Astrocyte of the hippocampus (primary cell): ENCODE measurements around the gene PIP4K2A.
A peak's percentile ranks its signal among the peaks of the same experiment; 100 is the strongest.

ENCODE experiments used
- DNase-seq: peaks from one replicate; pipeline ENCODE4 v3.0.0; 2011; ENCODE audit warnings: low read depth, low spot score

PIP4K2A gene

GRCh38 chr10:22667093-22667480, 47.3 kb downstream of the PIP4K2A start:
- DNase-seq = no peak

DNA sequence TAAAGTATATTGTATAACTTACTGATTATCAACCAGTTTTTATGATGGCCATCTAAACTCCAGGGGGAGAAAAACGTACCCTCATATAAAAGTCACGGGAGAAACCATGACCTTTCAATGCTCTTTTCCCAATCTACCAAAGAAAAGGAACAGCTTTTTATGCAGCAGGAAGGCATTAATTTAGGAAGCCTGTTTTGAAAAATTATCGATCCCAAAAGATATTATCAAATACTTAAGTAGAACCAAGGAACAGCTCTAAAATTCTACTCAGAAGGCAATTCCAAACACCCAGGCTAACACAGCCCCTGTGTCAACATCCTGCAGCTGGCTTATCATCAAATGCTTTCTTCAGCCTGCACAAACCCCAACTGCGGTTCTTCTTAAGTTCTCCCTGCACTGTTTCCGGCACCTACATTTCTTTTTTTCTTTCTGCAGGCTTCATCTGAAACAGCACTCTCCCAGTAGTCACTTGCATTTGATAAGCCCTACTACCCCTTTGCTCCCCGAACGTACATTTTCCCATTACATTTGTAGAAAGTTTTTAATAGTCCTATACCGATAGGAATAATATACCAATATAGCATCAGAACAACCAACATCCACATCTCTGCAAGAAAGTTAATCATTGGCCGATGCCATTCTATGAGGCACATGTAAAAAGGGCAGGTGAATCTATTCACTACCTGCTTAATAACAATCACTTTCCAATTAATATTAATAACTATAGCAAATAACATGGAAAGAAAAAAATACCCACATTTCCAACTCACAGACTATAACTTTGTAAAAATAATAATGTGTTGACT, 47.9 kb downstream of the PIP4K2A start:
- DNase-seq = no peak

GRCh38 chr10:22665329-22665728, 49.0 kb downstream of the PIP4K2A start:
- DNase-seq = no peak

DNA sequence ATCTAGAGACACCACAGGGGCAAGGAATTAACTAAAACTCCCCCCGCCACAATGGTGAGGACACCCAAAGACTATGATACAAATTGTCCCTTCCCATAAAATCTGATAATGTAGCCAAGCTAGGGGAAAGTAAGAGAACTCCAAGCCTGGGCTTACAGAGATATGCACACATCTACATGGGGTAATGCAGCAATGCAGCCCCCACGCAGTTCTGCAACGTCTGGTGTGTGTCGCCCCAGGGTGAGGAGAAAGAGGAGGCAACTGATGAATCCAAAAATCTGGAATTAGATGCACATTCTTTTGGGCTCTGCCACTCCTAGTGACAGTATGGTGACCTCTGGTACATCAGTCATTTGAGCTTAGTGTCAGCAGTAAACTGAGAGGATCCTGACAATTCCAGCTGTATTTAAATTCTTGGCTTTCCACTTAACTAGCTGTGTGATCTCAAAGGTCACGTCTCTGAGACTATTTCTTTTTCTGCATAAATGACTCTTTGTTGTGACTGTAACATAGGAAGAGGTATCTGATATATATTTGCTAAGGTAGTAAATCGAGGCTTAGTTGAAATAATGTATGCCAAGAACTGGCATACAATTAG, 51.5 kb downstream of the PIP4K2A start:
- DNase-seq = no peak

DNA sequence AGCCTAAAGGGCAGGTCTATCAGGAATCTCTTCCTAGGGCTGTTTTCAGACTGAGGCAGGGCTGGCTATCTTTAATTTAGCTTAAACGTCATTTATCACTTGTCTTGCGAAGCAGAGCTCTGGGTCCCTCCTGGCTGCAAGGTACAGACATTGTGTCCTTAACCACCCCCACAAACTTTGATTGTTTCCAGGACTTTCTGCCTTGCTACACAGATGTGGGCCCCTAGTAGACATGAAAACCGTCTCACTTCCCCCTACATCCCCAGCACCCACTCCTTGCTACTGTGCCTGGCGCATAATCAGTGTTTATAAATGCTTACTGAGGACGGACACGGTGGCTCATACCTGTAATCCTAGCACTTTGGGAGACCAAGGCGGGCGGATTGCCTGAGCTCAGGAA, 54.5 kb downstream of the PIP4K2A start:
- DNase-seq = no peak

GRCh38 chr10:22658745-22659410, 55.5 kb downstream of the PIP4K2A start:
- no peak for DNase-seq

DNA sequence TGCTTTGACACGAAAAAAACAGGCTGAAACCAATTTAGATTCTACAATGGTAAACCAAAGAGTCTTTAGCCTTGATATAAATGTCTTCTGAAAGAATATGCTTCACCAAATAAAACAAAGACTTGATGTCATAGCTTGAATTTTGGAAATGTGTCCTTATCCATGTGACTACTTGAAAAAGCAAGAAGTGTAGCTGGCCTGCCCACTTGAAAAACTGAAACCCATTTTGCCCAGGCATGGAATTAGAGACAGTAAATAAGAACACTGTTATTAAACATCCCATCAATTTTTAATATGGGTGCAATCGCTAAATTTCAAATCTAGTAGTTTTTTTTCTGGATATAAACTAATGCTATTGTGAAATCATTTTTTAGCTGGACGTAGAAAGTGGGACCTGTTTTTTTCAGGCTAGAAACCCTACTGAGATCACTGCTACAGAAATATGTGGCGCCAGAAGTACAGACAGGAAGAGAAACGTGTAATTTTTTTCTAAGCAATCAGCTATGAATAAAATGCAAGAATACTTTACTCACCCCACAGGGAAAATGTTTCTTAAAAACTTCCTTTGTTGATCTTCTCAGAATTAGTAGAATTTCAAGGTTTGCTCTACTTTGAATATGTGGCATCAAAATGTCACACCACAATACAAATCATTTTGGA, 56.7 kb downstream of the PIP4K2A start:
- no peak for DNase-seq

GRCh38 chr10:22657024-22657423, 57.4 kb downstream of the PIP4K2A start:
- no peak for DNase-seq

GRCh38 chr10:22656036-22656435, 58.3 kb downstream of the PIP4K2A start:
- no peak for DNase-seq

GRCh38 chr10:22655312-22655981, 58.9 kb downstream of the PIP4K2A start:
- DNase-seq = peak; percentile 46

DNA sequence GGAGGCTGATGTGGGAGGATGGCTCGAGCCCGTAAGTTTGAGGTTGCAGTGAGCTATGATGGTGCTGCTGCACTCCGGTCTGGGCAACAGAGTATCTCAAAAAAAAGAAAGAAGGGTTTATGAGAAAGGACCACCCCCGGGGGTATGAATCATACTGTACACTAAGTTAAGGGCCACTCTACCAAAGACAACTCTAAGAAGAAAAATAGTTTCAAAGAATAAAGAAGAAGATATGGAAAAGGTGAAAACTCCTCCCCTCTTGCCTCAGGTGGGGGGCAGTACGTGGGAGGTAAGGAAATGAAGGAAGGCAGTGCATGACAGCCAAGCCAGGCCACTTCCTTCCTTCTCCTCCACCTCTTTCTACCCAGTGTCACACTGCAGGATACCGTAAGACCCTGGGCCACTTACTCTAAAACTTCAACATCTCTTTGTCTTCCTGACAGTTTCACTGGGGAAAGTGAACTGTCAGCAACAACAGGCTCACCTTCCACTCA, 61.3 kb downstream of the PIP4K2A start:
- no peak for DNase-seq

DNA sequence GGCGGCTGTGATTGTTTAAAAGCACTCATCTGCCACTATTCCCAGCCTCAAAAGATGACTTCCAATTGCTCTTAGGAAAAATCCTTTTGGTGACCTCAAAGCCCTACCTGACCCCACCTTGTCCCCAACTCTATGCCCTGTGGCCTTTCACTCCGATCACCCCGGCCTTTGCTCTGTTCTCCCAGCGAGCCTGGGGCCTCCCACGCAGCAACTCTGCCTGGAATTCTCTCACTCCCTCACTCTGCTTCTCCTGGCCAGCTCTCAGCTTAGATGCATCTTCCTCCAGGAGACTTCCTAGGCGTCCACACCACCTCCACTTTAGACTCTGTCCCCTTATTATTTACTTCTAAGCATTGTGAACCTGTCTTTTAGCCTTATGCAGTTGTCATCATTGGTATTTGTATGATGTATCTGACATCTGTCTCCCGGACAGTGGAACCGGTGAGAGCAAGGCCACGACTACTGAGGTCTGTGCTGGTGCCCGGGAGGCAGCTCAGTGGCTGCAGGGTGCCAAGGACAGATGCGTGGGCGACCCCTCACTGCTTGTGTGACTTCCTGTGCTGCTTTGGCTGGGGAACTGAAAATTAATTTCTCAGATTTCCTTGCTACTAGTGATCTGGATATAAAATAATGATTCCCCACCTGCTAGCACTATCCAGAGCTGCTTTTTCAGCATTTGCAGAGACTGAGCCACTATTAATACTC, 63.0 kb downstream of the PIP4K2A start:
- DNase-seq = no peak

DNA sequence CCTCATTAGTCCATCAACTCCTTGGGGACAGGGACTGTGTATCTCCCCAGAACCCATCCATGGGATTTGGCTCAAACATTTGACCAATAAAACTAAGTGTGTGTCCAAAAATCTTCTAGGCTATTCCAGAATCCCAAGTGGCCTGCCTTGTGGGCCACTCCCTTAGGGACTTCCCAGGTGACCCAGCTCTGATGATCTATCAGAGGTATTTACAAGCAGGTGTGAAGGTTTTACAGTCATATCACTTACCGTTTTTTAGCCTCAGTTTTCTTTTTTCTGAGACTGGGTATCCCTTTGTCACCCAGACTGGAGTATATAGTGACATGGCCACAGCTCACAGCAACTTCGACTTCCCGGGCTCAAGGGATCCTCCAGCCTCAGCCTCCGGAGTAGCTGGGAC, 64.4 kb downstream of the PIP4K2A start:
- no peak for DNase-seq

DNA sequence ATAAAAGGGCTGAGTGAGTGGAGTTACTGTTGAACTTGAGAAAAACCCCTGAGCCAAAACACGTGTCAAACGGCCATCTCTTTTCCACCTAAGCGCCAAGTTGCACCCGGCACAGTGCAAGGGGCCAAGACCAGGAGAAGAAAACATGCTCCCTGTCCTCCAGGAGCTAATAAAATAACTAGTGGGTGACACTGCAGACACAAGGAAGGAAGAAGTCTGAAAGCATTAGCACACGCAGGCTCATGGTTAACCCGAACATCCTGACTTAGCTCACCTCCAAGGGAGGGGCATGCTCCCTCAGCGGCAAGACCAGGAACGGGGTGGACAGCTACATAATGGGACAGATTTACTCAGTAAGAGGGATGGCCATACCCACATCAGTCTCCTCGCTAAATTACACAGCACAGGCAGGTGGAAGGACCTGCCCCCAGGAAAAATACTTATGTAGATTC, 65.0 kb downstream of the PIP4K2A start:
- DNase-seq = no peak

GRCh38 chr10:22648547-22648961, 65.8 kb downstream of the PIP4K2A start:
- peak; percentile 77 for DNase-seq

- DNase-seq = no peak
These were observed 67.1 kb downstream of the PIP4K2A start for GRCh38 chr10:22647244-22647643.

- no peak for DNase-seq
These were observed 68.0 kb downstream of the PIP4K2A start for GRCh38 chr10:22646388-22646853.

- DNase-seq = no peak
These were observed 70.2 kb downstream of the PIP4K2A start for GRCh38 chr10:22644222-22644621.

- no peak for DNase-seq
These were observed 70.6 kb downstream of the PIP4K2A start for GRCh38 chr10:22643775-22644174.

DNA sequence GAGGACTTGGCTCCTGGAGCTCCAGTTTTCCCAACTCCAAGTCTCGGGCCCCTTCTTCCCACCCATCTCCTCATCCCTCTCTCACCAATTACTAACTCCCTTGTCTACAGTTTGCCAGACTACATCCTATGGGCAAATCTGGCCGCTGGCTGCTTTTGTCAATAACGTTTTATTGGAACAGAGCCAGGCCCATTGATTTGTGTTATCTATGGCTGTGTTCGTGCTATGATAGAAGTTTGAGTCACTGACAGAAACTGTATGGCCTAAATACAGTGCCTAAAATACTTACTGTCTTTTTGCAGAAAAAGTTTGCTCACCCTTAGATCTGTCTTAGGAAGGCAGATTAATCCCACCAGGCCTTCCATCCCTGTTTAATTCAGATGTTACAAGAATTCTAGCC, 71.3 kb downstream of the PIP4K2A start:
- DNase-seq = no peak

GRCh38 chr10:22641743-22642142, 72.6 kb downstream of the PIP4K2A start:
- DNase-seq = no peak
